T-helper 2 cell treated with Interferon-gamma antibody and Interleukin-4, amounts not matched to agents 5 μg/mL and 100 μg/mL, for 36 hours (primary cell): Measurements from ENCODE around the gene EPC2.

Experiments used
- DNase-seq: peaks from one replicate; pipeline ENCODE4 v3.0.0; 2021; ENCODE audit warnings: low spot score
- H3K27ac Mint-ChIP-seq: one replicate; pipeline ENCODE4 v1.8.0; 2021; ENCODE audit warnings: mild to moderate bottlenecking, mixed read lengths
- H3K27me3 Mint-ChIP-seq: one replicate; pipeline ENCODE4 v1.8.0; 2021; ENCODE audit warnings: low read depth, mixed read lengths
- H3K36me3 Mint-ChIP-seq: one replicate; pipeline ENCODE4 v1.8.0; 2021; ENCODE audit warnings: low read depth, mixed read lengths
- H3K4me1 Mint-ChIP-seq: one replicate; pipeline ENCODE4 v1.8.0; 2021; ENCODE audit warnings: low read depth, mixed read lengths
- H3K4me3 Mint-ChIP-seq: one replicate; pipeline ENCODE4 v1.8.0; 2022; ENCODE audit warnings: mild to moderate bottlenecking, moderate library complexity, mixed read lengths
- H3K9me3 Mint-ChIP-seq: one replicate; pipeline ENCODE4 v1.8.0; 2021; ENCODE audit warnings: mixed read lengths

The EPC2 gene

GRCh38 chr2:148704247-148704646, 59.7 kb downstream of the EPC2 start:
- Mint-ChIP-seq H3K9me3 (peaks cover 66% of the 10 kb centered on the region), H3K27me3 (no peaks in the 10 kb centered on the region), H3K36me3 (peaks cover 73% of the 10 kb centered on the region), H3K4me1 (no peaks in the 10 kb centered on the region), H3K27ac (no peak overlapping the region), H3K4me3 (no peak overlapping the region)
- DNase-seq = no peak

DNA sequence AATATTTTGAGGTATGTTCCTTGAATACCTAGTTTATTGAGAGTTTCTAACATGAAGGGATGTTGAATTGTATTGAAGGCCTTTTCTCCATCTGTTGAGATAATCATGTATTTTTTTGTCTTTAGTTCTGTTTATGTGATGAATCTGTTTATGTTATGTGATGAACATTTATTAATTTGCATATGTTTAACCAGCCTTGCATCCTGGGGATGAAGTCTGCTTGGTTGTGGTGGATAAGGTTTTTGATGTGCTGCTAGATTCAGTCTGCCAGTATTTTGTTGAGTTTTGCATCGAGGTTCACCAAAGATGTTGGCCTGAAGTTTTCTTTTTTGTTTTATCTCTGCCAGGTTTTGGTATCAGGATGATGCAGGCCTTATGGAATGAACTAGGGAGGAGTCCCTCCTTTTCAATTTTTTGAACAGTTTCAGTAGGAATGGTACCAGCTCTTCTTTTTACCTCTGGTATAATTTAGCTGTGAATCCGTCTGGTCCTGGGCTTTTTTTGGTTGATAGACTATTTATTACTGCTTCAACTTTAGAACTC, 71.9 kb downstream of the EPC2 start:
- Mint-ChIP-seq H3K36me3 (peaks cover 30% of the 10 kb centered on the region), H3K9me3 (peaks cover 17% of the 10 kb centered on the region), H3K27ac (no peak overlapping the region), H3K4me3 (no peak overlapping the region), H3K4me1 (peaks cover 29% of the 10 kb centered on the region), H3K27me3 (no peaks in the 10 kb centered on the region)
- DNase-seq = no peak

GRCh38 chr2:148718039-148718438, 73.5 kb downstream of the EPC2 start:
- peaks cover 35% of the 10 kb centered on the region for H3K4me1 Mint-ChIP-seq
- DNase-seq = no peak
- no peak overlapping the region for H3K27ac Mint-ChIP-seq
- H3K4me3 Mint-ChIP-seq = no peak overlapping the region
- H3K36me3 Mint-ChIP-seq = peaks cover 33% of the 10 kb centered on the region
- no peaks in the 10 kb centered on the region for H3K27me3 Mint-ChIP-seq
- peaks cover 17% of the 10 kb centered on the region for H3K9me3 Mint-ChIP-seq

DNA sequence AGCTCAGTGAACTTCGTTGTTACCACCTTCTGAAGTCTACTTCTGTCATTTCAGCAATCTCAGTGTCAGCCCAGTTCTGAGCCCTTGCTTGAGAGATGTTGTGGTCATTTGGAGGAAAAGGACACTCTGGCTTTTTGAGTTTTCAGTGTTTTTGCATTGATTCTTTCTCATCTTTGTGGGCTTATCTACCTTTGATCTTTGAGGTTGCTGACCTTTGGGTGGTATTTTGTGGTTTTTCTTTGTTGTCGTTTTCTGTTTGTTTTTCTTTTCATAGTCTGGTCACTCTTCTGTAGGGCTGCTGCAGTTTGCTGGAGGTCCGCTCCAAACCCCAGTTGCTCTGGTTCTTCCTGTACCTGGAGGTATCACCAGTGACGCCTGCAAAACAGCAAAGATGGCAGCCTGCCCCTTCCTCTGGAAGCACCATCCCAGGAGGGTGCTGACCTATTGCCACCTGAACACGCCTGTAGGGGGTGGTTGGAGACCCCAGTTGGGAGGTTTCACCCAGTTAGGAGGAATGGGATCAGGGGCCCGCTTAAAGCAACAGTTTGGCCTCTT, 74.7 kb downstream of the EPC2 start:
- Mint-ChIP-seq H3K27ac (no peak overlapping the region), H3K27me3 (no peaks in the 10 kb centered on the region), H3K36me3 (peaks cover 33% of the 10 kb centered on the region), H3K9me3 (peaks cover 17% of the 10 kb centered on the region), H3K4me1 (peaks cover 35% of the 10 kb centered on the region), H3K4me3 (no peak overlapping the region)
- no peak for DNase-seq

GRCh38 chr2:148719941-148720436, 75.4 kb downstream of the EPC2 start:
- Mint-ChIP-seq H3K36me3 (peaks cover 33% of the 10 kb centered on the region), H3K27me3 (no peaks in the 10 kb centered on the region), H3K4me1 (peaks cover 41% of the 10 kb centered on the region), H3K27ac (no peak overlapping the region), H3K9me3 (peaks cover 17% of the 10 kb centered on the region), H3K4me3 (no peak overlapping the region)
- DNase-seq = no peak

GRCh38 chr2:148720501-148721001, 76.0 kb downstream of the EPC2 start:
- H3K27me3 Mint-ChIP-seq = no peaks in the 10 kb centered on the region
- peaks cover 13% of the 10 kb centered on the region for H3K9me3 Mint-ChIP-seq
- H3K4me1 Mint-ChIP-seq = peaks cover 42% of the 10 kb centered on the region
- H3K36me3 Mint-ChIP-seq = peaks cover 28% of the 10 kb centered on the region
- DNase-seq = no peak
- H3K27ac Mint-ChIP-seq = no peak overlapping the region
- H3K4me3 Mint-ChIP-seq = no peak overlapping the region

DNA sequence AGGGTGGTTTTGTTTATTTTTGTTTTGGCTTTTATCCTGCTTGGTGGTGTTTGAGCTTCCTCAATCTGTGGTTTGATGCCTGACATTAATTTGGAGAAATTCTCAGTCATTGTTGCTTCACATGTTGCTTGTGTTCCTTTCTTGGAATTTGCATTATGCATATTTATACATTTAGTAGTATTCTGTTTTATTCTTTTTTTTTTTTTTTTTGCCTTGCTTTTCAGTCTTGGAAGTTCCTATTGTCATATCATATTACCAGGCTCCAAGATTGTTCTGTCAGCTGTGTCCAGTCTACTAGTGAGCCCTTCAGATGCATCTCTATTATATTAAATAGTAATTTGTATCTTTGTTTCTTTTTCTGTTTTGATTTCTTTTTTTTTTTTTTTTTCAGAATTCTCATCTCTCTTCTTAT, 77.0 kb downstream of the EPC2 start:
- Mint-ChIP-seq H3K9me3 (peaks cover 15% of the 10 kb centered on the region), H3K36me3 (peaks cover 26% of the 10 kb centered on the region), H3K27me3 (no peaks in the 10 kb centered on the region), H3K4me1 (peaks cover 44% of the 10 kb centered on the region), H3K4me3 (no peak overlapping the region), H3K27ac (no peak overlapping the region)
- DNase-seq = no peak

- DNase-seq = no peak
- peaks cover 44% of the 10 kb centered on the region for H3K4me1 Mint-ChIP-seq
- H3K4me3 Mint-ChIP-seq = no peak overlapping the region
- no peaks in the 10 kb centered on the region for H3K27me3 Mint-ChIP-seq
- H3K9me3 Mint-ChIP-seq = peaks cover 15% of the 10 kb centered on the region
- no peak overlapping the region for H3K27ac Mint-ChIP-seq
- H3K36me3 Mint-ChIP-seq = peaks cover 27% of the 10 kb centered on the region
These were observed 77.6 kb downstream of the EPC2 start for GRCh38 chr2:148721991-148722777.

DNA sequence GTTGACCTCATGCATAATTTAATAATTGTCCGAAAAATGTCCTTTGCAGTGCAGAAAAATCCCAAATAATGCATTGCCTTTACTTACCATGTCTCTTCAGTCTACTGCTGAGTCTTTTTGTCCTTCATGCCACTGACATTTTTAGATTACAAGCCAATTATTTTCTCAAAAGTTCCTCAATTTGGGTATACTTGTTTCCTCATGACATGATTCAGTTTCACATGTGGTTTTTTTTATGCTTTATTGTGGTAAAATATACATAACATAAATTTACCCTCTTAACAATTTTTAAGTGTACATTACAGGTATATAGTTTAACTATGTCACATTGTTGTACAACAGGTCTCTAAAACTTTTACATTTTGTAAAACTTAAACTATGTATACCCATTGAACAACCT, 81.0 kb downstream of the EPC2 start:
- no peak for DNase-seq
- no peak overlapping the region for H3K4me3 Mint-ChIP-seq
- no peaks in the 10 kb centered on the region for H3K27me3 Mint-ChIP-seq
- peaks cover 16% of the 10 kb centered on the region for H3K36me3 Mint-ChIP-seq
- H3K4me1 Mint-ChIP-seq = peaks cover 34% of the 10 kb centered on the region
- no peak overlapping the region for H3K27ac Mint-ChIP-seq
- peaks cover 11% of the 10 kb centered on the region for H3K9me3 Mint-ChIP-seq

DNA sequence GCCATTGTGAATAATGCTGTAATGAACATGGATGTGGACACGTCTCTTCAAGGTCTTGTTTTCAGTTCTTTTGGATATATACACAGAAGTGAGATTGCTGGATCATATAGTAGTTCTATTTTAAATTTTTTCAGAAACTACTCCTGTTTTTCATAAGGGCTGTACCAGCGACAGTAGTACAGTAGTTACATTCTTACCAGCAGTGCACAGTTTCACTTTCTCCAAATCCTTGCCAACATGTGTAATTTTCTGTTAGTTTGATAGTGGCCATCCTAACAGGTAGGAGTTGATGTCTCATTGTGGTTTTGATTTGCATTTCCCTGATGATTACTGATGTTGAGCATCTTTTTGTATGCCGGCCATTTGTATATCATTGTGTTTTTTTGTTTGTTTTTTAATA, 81.7 kb downstream of the EPC2 start:
- Mint-ChIP-seq H3K4me3 (no peak overlapping the region), H3K27me3 (no peaks in the 10 kb centered on the region), H3K9me3 (peaks cover 11% of the 10 kb centered on the region), H3K36me3 (peaks cover 16% of the 10 kb centered on the region), H3K27ac (no peak overlapping the region), H3K4me1 (peaks cover 29% of the 10 kb centered on the region)
- DNase-seq = no peak

DNA sequence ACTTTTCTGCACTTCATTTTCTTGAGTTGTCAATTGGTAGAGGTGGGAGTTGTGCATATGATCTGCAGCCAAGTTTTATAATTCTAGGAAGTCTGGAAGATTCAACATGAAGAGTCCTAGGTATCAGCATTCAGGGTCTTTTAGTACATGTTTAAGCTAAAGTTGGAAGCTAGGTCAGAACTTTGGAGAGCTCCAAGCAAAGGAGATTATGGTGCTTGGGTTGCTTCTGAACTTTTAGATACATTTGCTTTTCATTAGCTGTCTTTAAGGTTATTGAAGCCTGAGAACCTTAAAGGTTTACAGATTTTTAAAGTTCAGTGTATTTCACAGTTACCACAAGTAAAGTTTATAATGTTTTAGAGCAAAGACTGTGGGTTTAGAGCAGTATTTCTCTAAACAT, 85.5 kb downstream of the EPC2 start:
- Mint-ChIP-seq H3K27ac (no peak overlapping the region), H3K9me3 (peaks cover 11% of the 10 kb centered on the region), H3K27me3 (no peaks in the 10 kb centered on the region), H3K4me1 (peaks cover 17% of the 10 kb centered on the region), H3K36me3 (peaks cover 13% of the 10 kb centered on the region), H3K4me3 (no peak overlapping the region)
- DNase-seq = no peak

- Mint-ChIP-seq H3K4me1 (peaks cover 10% of the 10 kb centered on the region), H3K9me3 (no peaks in the 10 kb centered on the region), H3K27me3 (no peaks in the 10 kb centered on the region), H3K27ac (no peak overlapping the region), H3K36me3 (peaks cover 1% of the 10 kb centered on the region), H3K4me3 (no peak overlapping the region)
- no peak for DNase-seq
These were observed 93.2 kb downstream of the EPC2 start for GRCh38 chr2:148737742-148738141.

DNA sequence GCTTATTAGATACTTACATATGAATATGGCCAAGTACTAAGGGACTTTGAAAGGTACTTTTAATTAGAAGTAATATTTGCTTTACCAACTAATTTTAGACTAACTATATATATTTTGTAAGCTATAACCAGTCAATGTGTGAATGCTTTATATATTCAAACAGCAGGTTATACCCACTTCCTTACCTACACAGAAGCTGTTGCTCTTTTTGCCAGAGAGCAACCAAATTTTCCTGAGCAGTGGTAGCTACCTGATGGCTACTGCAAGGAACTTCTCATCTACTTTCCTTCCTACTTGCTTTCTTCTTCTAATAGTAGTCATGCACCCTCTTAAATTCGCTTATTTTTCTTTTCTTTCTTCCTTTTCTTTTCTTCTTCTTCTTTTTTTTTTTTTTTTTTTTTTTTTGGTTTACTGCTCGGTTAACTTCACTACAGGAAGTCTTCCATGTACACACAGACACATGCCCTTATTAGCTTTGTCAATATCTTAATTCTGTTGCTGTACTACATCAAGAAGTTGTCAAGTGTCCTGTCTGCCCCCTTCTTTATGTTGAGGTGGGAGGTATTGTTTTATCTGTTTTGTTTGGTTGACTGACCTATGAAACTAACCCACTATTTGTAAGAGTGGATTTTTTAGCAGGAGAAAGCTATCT, 95.0 kb downstream of the EPC2 start:
- peaks cover 12% of the 10 kb centered on the region for H3K4me1 Mint-ChIP-seq
- H3K27me3 Mint-ChIP-seq = no peaks in the 10 kb centered on the region
- no peak overlapping the region for H3K27ac Mint-ChIP-seq
- H3K36me3 Mint-ChIP-seq = peaks cover 1% of the 10 kb centered on the region
- no peaks in the 10 kb centered on the region for H3K9me3 Mint-ChIP-seq
- no peak overlapping the region for H3K4me3 Mint-ChIP-seq
- no peak for DNase-seq

GRCh38 chr2:148742373-148742772, 97.8 kb downstream of the EPC2 start:
- no peak overlapping the region for H3K4me3 Mint-ChIP-seq
- H3K36me3 Mint-ChIP-seq = peaks cover 16% of the 10 kb centered on the region
- no peak overlapping the region for H3K27ac Mint-ChIP-seq
- peaks cover 20% of the 10 kb centered on the region for H3K4me1 Mint-ChIP-seq
- H3K9me3 Mint-ChIP-seq = no peaks in the 10 kb centered on the region
- DNase-seq = no peak
- no peaks in the 10 kb centered on the region for H3K27me3 Mint-ChIP-seq
